WTC11 (cell line): ENCODE results near the gene PRPF6. TPM values are rescaled to one million over a fixed set of nuclear protein-coding genes. Genes with fewer than 3 reads are reported as not detected.

Experiments used
- CBFB ChIP-seq: sonication (generic); formaldehyde crosslinking; IDR thresholded peaks from 2 replicates; pipeline ENCODE4 v1.8.1; 2022; ENCODE audit warnings: mild to moderate bottlenecking, low read depth, missing genetic modification reagents
- ESRRA ChIP-seq: sonication (generic); formaldehyde crosslinking; IDR thresholded peaks from 2 replicates; pipeline ENCODE4 v1.8.1; 2022; ENCODE audit warnings: mild to moderate bottlenecking, missing genetic modification reagents, borderline replicate concordance
- MXD4 ChIP-seq: fragments of 250-450 bp; sonication (Bioruptor Pico); IDR thresholded peaks from 2 replicates; pipeline ENCODE4 v1.8.0; 2021; ENCODE audit warnings: mild to moderate bottlenecking, moderate library complexity, borderline replicate concordance
- MYBL2 ChIP-seq: sonication (generic); formaldehyde crosslinking; IDR thresholded peaks from 2 replicates; pipeline ENCODE4 v1.8.1; 2023; ENCODE audit warnings: mild to moderate bottlenecking, moderate library complexity, missing genetic modification reagents
- NFATC4 ChIP-seq: fragments of 250-450 bp; sonication (Bioruptor Pico); IDR thresholded peaks from 2 replicates; pipeline ENCODE4 v1.9.0; 2021; ENCODE audit warnings: mild to moderate bottlenecking
- NR2C2 ChIP-seq: sonication (generic); formaldehyde crosslinking; IDR thresholded peaks from 2 replicates; pipeline ENCODE4 v1.8.0; 2022; ENCODE audit warnings: mild to moderate bottlenecking, missing genetic modification reagents
- SOX15 ChIP-seq: fragments of 250-450 bp; sonication (Bioruptor Pico); IDR thresholded peaks from 2 replicates; pipeline ENCODE4 v1.9.0; 2021; ENCODE audit warnings: mild to moderate bottlenecking
- TEAD1 ChIP-seq: sonication (generic); formaldehyde crosslinking; IDR thresholded peaks from 2 replicates; pipeline ENCODE4 v1.8.0; 2022; ENCODE audit warnings: mild to moderate bottlenecking, missing genetic modification reagents
- TEAD4 ChIP-seq: sonication (generic); formaldehyde crosslinking; IDR thresholded peaks from 2 replicates; pipeline ENCODE4 v1.8.0; 2022; ENCODE audit warnings: mild to moderate bottlenecking, missing genetic modification reagents
- ZNF121 ChIP-seq: sonication (generic); formaldehyde crosslinking; IDR thresholded peaks from 2 replicates; pipeline ENCODE4 v1.8.0; 2023; ENCODE audit warnings: missing genetic modification reagents
- ZNF263 ChIP-seq: sonication (generic); formaldehyde crosslinking; IDR thresholded peaks from 2 replicates; pipeline ENCODE4 v1.8.1; 2022; ENCODE audit warnings: low read depth, mild to moderate bottlenecking, moderate library complexity, missing genetic modification reagents
- ZNF416 ChIP-seq: fragments of 250-450 bp; sonication (Bioruptor Pico); IDR thresholded peaks from 2 replicates; pipeline ENCODE4 v1.9.0; 2021; ENCODE audit warnings: mild to moderate bottlenecking, inconsistent platforms
- total RNA-seq: library from RNA; stranded (reverse); gene quantifications from 3 replicates; pipeline ENCODE4 v1.2.3, GENCODE V29; 2021
- TF ChIP-seq, protein P1 (sequence below): sonication (generic); formaldehyde crosslinking; IDR thresholded peaks from 2 replicates; pipeline ENCODE4 v1.8.0; 2023; ENCODE audit warnings: missing genetic modification reagents
- TF ChIP-seq, protein P2 (sequence below): fragments of 250-450 bp; sonication (Bioruptor Pico); IDR thresholded peaks from 2 replicates; pipeline ENCODE4 v1.9.0; 2021; ENCODE audit warnings: mild to moderate bottlenecking
- TF ChIP-seq, protein P3 (sequence below): sonication (generic); formaldehyde crosslinking; IDR thresholded peaks from 2 replicates; pipeline ENCODE4 v1.8.0; 2022; ENCODE audit warnings: mild to moderate bottlenecking, missing genetic modification reagents
- TF ChIP-seq, protein P4 (sequence below): sonication (generic); formaldehyde crosslinking; IDR thresholded peaks from 2 replicates; pipeline ENCODE4 v1.8.0; 2023; ENCODE audit warnings: missing genetic modification reagents, mild to moderate bottlenecking, borderline replicate concordance
- TF ChIP-seq, protein P5 (sequence below): fragments of 250-450 bp; sonication (Bioruptor Pico); IDR thresholded peaks from 2 replicates; pipeline ENCODE4 v1.9.0; 2021; ENCODE audit warnings: mild to moderate bottlenecking

PRPF6 gene
- total RNA-seq, 1 experiment from 2014 or later = 79.4 TPM

DNA sequence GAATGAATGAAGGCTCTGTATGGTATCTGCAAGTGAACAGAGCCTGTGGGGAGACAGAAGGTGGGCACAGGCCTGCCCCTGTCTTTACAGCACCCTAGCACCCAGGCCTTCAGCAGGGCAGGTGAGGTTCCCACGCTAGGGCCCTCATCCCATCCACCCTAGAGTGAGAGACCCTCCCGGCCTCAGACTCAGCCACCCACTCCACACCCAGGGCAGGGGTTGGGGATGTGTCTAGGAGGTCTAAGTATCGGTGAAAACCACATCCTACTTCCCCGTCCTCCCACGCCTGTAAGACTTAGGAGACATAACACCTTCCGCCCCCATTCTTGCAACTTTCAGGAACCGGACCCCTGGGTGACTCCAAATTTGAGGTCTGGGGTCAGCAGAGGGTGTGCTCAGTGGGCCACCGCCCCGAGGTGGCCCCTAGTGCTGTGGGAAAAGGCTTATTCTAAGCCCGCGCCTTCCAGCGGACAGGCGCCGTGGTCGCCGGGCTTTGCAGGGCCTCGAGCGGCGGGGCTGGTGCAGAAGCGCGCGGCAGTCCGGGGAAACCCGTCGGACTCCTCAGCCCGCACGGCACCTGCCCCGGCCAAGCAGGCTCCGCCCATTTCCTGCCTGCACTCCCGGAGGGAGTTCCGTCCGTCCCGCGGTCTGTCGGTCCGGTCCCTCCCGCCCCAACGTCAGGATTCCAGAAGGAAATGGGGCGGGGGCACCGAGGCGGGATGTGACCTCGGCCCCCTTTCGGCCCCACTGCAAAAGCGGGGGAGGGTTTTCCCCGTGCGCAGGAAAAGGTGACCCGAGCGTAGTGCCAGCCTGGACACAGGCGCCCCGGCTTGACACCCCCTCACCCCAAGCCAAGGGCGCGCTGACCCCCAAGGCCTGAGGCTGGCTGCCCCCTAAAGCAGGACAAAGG is 2.4 kb upstream of the PRPF6 start (continued):
- TF ChIP-seq, protein P1, sequence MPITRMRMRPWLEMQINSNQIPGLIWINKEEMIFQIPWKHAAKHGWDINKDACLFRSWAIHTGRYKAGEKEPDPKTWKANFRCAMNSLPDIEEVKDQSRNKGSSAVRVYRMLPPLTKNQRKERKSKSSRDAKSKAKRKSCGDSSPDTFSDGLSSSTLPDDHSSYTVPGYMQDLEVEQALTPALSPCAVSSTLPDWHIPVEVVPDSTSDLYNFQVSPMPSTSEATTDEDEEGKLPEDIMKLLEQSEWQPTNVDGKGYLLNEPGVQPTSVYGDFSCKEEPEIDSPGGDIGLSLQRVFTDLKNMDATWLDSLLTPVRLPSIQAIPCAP (CRISPR knock-in tag) = 0 out of 2 replicates have a peak, but pooled peaks have one; percentile 18
- TF ChIP-seq SOX15 (CRISPR knock-in tag) (no peak), ZNF416 (CRISPR knock-in tag) (no peak), MXD4 (CRISPR knock-in tag) (no peak), NFATC4 (CRISPR knock-in tag) (no peak), TEAD4 (no peak), TEAD1 (peak; percentile 55; the same call in 1 of the 2 replicates), ESRRA (CRISPR knock-in tag) (no peak; the same call in none of the 2 replicates), ZNF121 (CRISPR knock-in tag) (peak; percentile 96), ZNF263 (CRISPR knock-in tag) (no peak), CBFB (CRISPR knock-in tag) (no peak), NR2C2 (CRISPR knock-in tag) (no peak), MYBL2 (CRISPR knock-in tag) (peak; percentile 33; the same call in 1 of the 2 replicates)
- TF ChIP-seq, protein P2, sequence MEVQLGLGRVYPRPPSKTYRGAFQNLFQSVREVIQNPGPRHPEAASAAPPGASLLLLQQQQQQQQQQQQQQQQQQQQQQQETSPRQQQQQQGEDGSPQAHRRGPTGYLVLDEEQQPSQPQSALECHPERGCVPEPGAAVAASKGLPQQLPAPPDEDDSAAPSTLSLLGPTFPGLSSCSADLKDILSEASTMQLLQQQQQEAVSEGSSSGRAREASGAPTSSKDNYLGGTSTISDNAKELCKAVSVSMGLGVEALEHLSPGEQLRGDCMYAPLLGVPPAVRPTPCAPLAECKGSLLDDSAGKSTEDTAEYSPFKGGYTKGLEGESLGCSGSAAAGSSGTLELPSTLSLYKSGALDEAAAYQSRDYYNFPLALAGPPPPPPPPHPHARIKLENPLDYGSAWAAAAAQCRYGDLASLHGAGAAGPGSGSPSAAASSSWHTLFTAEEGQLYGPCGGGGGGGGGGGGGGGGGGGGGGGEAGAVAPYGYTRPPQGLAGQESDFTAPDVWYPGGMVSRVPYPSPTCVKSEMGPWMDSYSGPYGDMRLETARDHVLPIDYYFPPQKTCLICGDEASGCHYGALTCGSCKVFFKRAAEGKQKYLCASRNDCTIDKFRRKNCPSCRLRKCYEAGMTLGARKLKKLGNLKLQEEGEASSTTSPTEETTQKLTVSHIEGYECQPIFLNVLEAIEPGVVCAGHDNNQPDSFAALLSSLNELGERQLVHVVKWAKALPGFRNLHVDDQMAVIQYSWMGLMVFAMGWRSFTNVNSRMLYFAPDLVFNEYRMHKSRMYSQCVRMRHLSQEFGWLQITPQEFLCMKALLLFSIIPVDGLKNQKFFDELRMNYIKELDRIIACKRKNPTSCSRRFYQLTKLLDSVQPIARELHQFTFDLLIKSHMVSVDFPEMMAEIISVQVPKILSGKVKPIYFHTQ (CRISPR knock-in tag) = no peak
- TF ChIP-seq, protein P3, sequence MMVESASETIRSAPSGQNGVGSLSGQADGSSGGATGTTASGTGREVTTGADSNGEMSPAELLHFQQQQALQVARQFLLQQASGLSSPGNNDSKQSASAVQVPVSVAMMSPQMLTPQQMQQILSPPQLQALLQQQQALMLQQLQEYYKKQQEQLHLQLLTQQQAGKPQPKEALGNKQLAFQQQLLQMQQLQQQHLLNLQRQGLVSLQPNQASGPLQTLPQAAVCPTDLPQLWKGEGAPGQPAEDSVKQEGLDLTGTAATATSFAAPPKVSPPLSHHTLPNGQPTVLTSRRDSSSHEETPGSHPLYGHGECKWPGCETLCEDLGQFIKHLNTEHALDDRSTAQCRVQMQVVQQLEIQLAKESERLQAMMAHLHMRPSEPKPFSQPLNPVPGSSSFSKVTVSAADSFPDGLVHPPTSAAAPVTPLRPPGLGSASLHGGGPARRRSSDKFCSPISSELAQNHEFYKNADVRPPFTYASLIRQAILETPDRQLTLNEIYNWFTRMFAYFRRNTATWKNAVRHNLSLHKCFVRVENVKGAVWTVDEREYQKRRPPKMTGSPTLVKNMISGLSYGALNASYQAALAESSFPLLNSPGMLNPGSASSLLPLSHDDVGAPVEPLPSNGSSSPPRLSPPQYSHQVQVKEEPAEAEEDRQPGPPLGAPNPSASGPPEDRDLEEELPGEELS (CRISPR knock-in tag) = no peak
- TF ChIP-seq, protein P4, sequence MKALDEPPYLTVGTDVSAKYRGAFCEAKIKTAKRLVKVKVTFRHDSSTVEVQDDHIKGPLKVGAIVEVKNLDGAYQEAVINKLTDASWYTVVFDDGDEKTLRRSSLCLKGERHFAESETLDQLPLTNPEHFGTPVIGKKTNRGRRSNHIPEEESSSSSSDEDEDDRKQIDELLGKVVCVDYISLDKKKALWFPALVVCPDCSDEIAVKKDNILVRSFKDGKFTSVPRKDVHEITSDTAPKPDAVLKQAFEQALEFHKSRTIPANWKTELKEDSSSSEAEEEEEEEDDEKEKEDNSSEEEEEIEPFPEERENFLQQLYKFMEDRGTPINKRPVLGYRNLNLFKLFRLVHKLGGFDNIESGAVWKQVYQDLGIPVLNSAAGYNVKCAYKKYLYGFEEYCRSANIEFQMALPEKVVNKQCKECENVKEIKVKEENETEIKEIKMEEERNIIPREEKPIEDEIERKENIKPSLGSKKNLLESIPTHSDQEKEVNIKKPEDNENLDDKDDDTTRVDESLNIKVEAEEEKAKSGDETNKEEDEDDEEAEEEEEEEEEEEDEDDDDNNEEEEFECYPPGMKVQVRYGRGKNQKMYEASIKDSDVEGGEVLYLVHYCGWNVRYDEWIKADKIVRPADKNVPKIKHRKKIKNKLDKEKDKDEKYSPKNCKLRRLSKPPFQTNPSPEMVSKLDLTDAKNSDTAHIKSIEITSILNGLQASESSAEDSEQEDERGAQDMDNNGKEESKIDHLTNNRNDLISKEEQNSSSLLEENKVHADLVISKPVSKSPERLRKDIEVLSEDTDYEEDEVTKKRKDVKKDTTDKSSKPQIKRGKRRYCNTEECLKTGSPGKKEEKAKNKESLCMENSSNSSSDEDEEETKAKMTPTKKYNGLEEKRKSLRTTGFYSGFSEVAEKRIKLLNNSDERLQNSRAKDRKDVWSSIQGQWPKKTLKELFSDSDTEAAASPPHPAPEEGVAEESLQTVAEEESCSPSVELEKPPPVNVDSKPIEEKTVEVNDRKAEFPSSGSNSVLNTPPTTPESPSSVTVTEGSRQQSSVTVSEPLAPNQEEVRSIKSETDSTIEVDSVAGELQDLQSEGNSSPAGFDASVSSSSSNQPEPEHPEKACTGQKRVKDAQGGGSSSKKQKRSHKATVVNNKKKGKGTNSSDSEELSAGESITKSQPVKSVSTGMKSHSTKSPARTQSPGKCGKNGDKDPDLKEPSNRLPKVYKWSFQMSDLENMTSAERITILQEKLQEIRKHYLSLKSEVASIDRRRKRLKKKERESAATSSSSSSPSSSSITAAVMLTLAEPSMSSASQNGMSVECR = peak; percentile 59; the same call in 1 of the 2 replicates
- TF ChIP-seq, protein P5, sequence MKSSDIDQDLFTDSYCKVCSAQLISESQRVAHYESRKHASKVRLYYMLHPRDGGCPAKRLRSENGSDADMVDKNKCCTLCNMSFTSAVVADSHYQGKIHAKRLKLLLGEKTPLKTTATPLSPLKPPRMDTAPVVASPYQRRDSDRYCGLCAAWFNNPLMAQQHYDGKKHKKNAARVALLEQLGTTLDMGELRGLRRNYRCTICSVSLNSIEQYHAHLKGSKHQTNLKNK (CRISPR knock-in tag) = no peak
